ENCODE results near the gene GALM. TPM values are rescaled to one million over a fixed set of nuclear protein-coding genes. Genes with fewer than 3 reads are reported as not detected.
"Not testable (repeated sequence)": the region's sequence is repeated elsewhere in the genome, so short reads cannot be mapped to it uniquely, and the experiment has no call there.

Gene GALM
- total RNA-seq, 1 experiment from 2014 or later = 22.7 TPM

DNA sequence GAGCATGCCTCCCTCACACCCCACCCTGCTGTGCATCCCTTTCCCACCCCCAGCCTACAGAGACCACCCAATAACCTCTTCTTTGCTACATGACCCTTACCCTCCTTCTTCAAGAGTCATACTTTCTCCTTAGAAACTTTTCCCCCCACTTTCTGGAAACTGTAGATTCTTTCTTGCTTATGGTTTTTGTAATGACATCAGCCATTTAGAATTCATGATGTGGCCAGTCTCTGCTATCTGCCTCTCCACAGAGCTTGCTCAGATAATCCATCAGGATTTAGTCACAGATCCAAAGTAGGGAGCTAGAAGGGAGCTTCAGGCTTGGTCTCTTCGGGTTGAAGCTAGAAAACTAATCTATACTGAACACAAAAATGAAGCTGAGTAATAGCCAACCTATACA is 36.5 kb downstream of the GALM start:
- H3K27ac ChIP-seq (ENCODE audit: low read length) = no peak overlapping the region
- DNase-seq (peak; percentile 20), ATAC-seq (no peak)
- no peak overlapping the region for H2AFZ ChIP-seq (ENCODE audit: low read length)
- peaks cover 13% of the 10 kb centered on the region; the same call in 1 of the 2 replicates for H3K4me1 ChIP-seq (ENCODE audit: insufficient read depth, low read length)
- H3K4me3 ChIP-seq (ENCODE audit: low read length) = no peak overlapping the region
- TF ChIP-seq EZH2phosphoT487 (IDR thresholded peaks at IDR 0.05; ENCODE audit: borderline replicate concordance, low read length) = no peak
- no peak for TF ChIP-seq EZH2 (IDR thresholded peaks at IDR 0.05; ENCODE audit: low read length, unreplicated experiment)
- TF ChIP-seq, protein P1, sequence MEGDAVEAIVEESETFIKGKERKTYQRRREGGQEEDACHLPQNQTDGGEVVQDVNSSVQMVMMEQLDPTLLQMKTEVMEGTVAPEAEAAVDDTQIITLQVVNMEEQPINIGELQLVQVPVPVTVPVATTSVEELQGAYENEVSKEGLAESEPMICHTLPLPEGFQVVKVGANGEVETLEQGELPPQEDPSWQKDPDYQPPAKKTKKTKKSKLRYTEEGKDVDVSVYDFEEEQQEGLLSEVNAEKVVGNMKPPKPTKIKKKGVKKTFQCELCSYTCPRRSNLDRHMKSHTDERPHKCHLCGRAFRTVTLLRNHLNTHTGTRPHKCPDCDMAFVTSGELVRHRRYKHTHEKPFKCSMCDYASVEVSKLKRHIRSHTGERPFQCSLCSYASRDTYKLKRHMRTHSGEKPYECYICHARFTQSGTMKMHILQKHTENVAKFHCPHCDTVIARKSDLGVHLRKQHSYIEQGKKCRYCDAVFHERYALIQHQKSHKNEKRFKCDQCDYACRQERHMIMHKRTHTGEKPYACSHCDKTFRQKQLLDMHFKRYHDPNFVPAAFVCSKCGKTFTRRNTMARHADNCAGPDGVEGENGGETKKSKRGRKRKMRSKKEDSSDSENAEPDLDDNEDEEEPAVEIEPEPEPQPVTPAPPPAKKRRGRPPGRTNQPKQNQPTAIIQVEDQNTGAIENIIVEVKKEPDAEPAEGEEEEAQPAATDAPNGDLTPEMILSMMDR (conservative IDR thresholded peaks at IDR 0.05; ENCODE audit: low read depth, low read length) = no peak
- no TSS peak for BruUV-seq (replicated peaks)
- H3K4me2 ChIP-seq (ENCODE audit: low read length) = no peak overlapping the region
- H3K79me2 ChIP-seq (ENCODE audit: low read length) = no peaks in the 10 kb centered on the region
- POLR2A ChIA-PET (ENCODE audit: unreplicated experiment) = no interaction called here
- H3K36me3 ChIP-seq (ENCODE audit: low read depth, low read length) = no peaks in the 10 kb centered on the region
- intact Hi-C loops (cut with micrococcal nuclease) = no loop called here
- H3K27me3 ChIP-seq (ENCODE audit: low read length) = no peaks in the 10 kb centered on the region
- no peak overlapping the region for H3K9ac ChIP-seq (ENCODE audit: low read length)
- no peaks in the 10 kb centered on the region for H3K9me2 ChIP-seq (replicated peaks; ENCODE audit: low read length)
- no peaks in the 10 kb centered on the region for H4K20me1 ChIP-seq (ENCODE audit: low read length)
- H3K9me3 ChIP-seq (ENCODE audit: low read length) = no peaks in the 10 kb centered on the region
- no peaks in the 10 kb centered on the region for H3F3A ChIP-seq (ENCODE audit: low read length, unreplicated experiment)
- CTCF ChIA-PET = no interaction called here

- CTCF ChIA-PET; H3K27me3 ChIP-seq (ENCODE audit: low read length); H3K9me2 ChIP-seq (replicated peaks; ENCODE audit: low read length); H4K20me1 ChIP-seq (ENCODE audit: low read length); H3K27ac ChIP-seq (ENCODE audit: low read length); DNase-seq; ATAC-seq; H3K4me3 ChIP-seq (ENCODE audit: low read length); BruUV-seq (replicated peaks); H3K9me3 ChIP-seq (ENCODE audit: low read length); H3K79me2 ChIP-seq (ENCODE audit: low read length); POLR2A ChIA-PET (ENCODE audit: unreplicated experiment); intact Hi-C loops (cut with micrococcal nuclease); H3F3A ChIP-seq (ENCODE audit: low read length, unreplicated experiment); H2AFZ ChIP-seq (ENCODE audit: low read length); H3K4me2 ChIP-seq (ENCODE audit: low read length); H3K36me3 ChIP-seq (ENCODE audit: low read depth, low read length); H3K9ac ChIP-seq (ENCODE audit: low read length): not testable (repeated sequence)
- peaks cover 13% of the 10 kb centered on the region; the same call in 1 of the 2 replicates for H3K4me1 ChIP-seq (ENCODE audit: insufficient read depth, low read length)
Observed at GRCh38 chr2:38703336-38703735, 37.4 kb downstream of the GALM start.

DNA sequence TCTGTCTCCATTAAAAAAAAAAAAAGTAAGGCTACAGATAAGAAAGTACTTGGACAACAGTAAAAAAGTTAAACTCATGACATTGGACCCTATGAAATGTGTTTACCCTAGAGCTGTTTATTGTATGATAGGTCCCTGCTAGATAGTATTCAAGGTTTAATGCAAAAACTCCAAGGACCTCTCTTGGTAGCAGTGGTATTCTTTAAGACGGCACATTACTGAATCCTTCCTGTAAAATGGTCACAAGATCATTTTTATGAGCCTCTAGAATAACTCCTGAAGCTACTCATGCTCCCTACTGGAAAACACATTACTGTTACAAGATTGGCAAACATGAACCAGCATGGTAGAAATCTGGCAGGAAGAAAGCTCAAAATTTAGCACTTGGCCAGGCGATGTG is 38.8 kb downstream of the GALM start:
- Histone ChIP-seq H3K4me2 (ENCODE audit: low read length) (no peak overlapping the region), H3F3A (ENCODE audit: low read length, unreplicated experiment) (no peaks in the 10 kb centered on the region), H4K20me1 (ENCODE audit: low read length) (no peaks in the 10 kb centered on the region), H3K9ac (ENCODE audit: low read length) (no peak overlapping the region), H3K36me3 (ENCODE audit: low read depth, low read length) (no peaks in the 10 kb centered on the region), H3K4me3 (ENCODE audit: low read length) (no peak overlapping the region), H3K9me3 (ENCODE audit: low read length) (no peaks in the 10 kb centered on the region), H3K27me3 (ENCODE audit: low read length) (no peaks in the 10 kb centered on the region), H3K27ac (ENCODE audit: low read length) (no peak overlapping the region), H3K4me1 (ENCODE audit: insufficient read depth, low read length) (peaks cover 13% of the 10 kb centered on the region; the same call in 1 of the 2 replicates), H2AFZ (ENCODE audit: low read length) (no peak overlapping the region), H3K79me2 (ENCODE audit: low read length) (no peaks in the 10 kb centered on the region), H3K9me2 (replicated peaks; ENCODE audit: low read length) (no peaks in the 10 kb centered on the region)
- no peak for DNase-seq
- CTCF ChIA-PET = no interaction called here
- TF ChIP-seq, protein P1 (conservative IDR thresholded peaks at IDR 0.05; ENCODE audit: low read depth, low read length) = no peak
- TF ChIP-seq EZH2 (IDR thresholded peaks at IDR 0.05; ENCODE audit: low read length, unreplicated experiment) (no peak), EZH2phosphoT487 (IDR thresholded peaks at IDR 0.05; ENCODE audit: borderline replicate concordance, low read length) (no peak)
- no peak for ATAC-seq
- intact Hi-C loops (cut with micrococcal nuclease) = no loop called here
- POLR2A ChIA-PET (ENCODE audit: unreplicated experiment) = no interaction called here
- no TSS peak for BruUV-seq (replicated peaks)

Measured in PC-3 (cell line).